GM18909 (cell line): ENCODE measurements around the gene OR10R2.

Source experiments
- ATAC-seq: cut with Tn5 transposase; IDR thresholded peaks from one replicate; pipeline ENCODE4 v1.9.1; 2021; ENCODE audit warnings: mild to moderate bottlenecking; ENCODE audit not compliant: unreplicated experiment, poor library complexity

Gene OR10R2

DNA sequence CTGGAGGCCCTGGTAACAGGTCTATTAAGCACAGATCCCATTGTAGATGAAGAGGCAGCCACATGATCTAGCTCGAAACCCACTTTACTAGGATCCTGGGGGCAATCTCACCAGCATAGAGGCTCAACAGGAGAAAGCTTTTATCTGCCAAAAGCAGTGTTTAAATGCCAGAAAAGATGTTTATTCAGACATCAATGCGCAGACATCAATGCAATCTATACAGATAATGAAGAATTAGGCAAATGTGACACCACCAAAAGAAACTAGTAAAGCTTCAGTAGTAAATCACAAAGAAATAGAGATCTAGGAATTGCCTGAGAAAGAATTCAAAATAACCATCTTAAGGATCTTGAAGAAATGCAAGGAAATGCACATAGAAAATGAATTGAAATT lies 49.6 kb downstream of the OR10R2 start:
- no peak for ATAC-seq

DNA sequence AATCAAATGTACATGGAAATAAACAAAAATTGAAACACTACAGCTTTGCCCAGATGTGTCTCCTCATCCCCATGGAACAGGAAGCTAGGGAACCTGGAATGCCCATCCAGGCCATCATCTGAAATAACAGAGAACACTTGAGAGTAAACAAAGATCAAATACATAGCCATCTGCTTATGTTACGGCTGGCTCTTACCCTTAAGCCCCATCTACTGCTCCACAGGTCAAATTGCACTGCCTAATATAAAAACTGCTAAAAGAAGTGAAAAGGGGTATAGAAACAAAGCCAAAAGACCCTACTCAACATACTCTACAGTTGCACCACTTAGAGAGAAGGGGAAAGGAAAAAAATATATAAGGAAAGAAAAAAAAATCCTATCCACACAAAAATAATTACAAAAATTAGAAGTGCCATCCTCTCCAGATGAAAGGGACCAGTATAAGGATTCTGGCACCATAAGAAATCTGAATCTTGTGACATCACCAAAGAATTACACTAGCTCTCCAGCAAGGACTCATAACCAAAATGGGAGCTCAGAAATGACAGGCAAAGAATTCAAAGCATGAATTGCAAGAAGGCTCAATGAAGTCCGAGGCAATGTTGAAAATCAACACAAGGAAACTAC lies 55.3 kb downstream of the OR10R2 start:
- ATAC-seq = peak; percentile 54
